IMR-90 (cell line): ENCODE results near the gene ERCC8. TPM values are rescaled to one million over a fixed set of nuclear protein-coding genes. Genes with fewer than 3 reads are reported as not detected.

Experiments
- ATAC-seq: fragments of 200-7000 bp; cut with Tn5 transposase; 2 replicates; pipeline ENCODE4 v1.9.1; 2020; ENCODE audit warnings: low read depth, mild to moderate bottlenecking, moderate library complexity
- BruUV-seq: library from RNA; stranded (reverse); fragments of 400-500 nt; replicated peaks from 2 replicates; lab custom pipeline; 2021; lab: Mats Ljungman, UMichigan
- CTCF ChIA-PET: fragments of 300-600 bp; formaldehyde crosslinking; extraction: SDS; loops from one replicate; lab custom pipeline; 2021; ENCODE audit warnings: antibody characterized with exemption; lab: Yijun Ruan, JAX
- POLR2A ChIA-PET: fragments of 300-600 bp; sonication (Branson Sonifier 250); formaldehyde crosslinking; loops from one replicate; lab custom pipeline; 2022; ENCODE audit warnings: antibody characterized with exemption; ENCODE audit not compliant: unreplicated experiment; lab: Charles Lee
- DNase-seq: peaks from one replicate; pipeline ENCODE4 v3.0.0; 2013
- H2AFZ ChIP-seq: replicated peaks from 2 replicates; pipeline ENCODE3; 2013; ENCODE audit warnings: low read length, mild to moderate bottlenecking; ENCODE audit not compliant: poor library complexity
- H2AK5ac ChIP-seq: 2 replicates; pipeline ENCODE4 v1.6.1; 2013; ENCODE audit warnings: low read depth, low read length, inconsistent platforms
- H2AK9ac ChIP-seq: replicated peaks from 2 replicates; pipeline ENCODE3; 2013; ENCODE audit warnings: mild to moderate bottlenecking, low read depth, low read length, moderate library complexity; ENCODE audit not compliant: poor library complexity
- H2BK120ac ChIP-seq: 2 replicates; pipeline ENCODE4 v1.6.1; 2013; ENCODE audit warnings: low read depth, low read length, inconsistent platforms
- H2BK15ac ChIP-seq: 3 replicates; pipeline ENCODE4 v1.6.1; 2013; ENCODE audit warnings: low read depth, low read length, inconsistent platforms
- H2BK20ac ChIP-seq: 2 replicates; pipeline ENCODE4 v1.6.1; 2013; ENCODE audit warnings: low read depth, mild to moderate bottlenecking, inconsistent platforms, low read length, moderate library complexity
- H2BK5ac ChIP-seq: 2 replicates; pipeline ENCODE4 v1.6.1; 2013; ENCODE audit warnings: mild to moderate bottlenecking, low read depth, low read length, inconsistent platforms; ENCODE audit not compliant: poor library complexity, severe bottlenecking
- H3K14ac ChIP-seq: replicated peaks from 2 replicates; pipeline ENCODE4 v1.6.1; 2013; ENCODE audit warnings: low read depth, low read length, inconsistent platforms
- H3K18ac ChIP-seq: 2 replicates; pipeline ENCODE4 v1.6.1; 2013; ENCODE audit warnings: low read depth, low read length, control low read depth
- H3K23ac ChIP-seq: 2 replicates; pipeline ENCODE4 v1.6.1; 2013; ENCODE audit warnings: low read depth, low read length, inconsistent platforms
- H3K27ac ChIP-seq: 2 replicates; pipeline ENCODE4 v1.5.1; 2013; ENCODE audit warnings: mild to moderate bottlenecking, control low read depth, low read length; ENCODE audit not compliant: insufficient read depth
- H3K27me3 ChIP-seq: 2 replicates; pipeline ENCODE4 v1.6.1; 2013; ENCODE audit warnings: low read length; ENCODE audit not compliant: control insufficient read depth, insufficient read depth
- H3K36me3 ChIP-seq: 2 replicates; pipeline ENCODE4 v1.6.1; 2013; ENCODE audit warnings: low read length, mixed read lengths; ENCODE audit not compliant: control insufficient read depth, insufficient read depth
- H3K4ac ChIP-seq: 2 replicates; pipeline ENCODE4 v1.6.1; 2013; ENCODE audit warnings: low read depth, low read length, inconsistent platforms
- H3K4me1 ChIP-seq: 2 replicates; pipeline ENCODE4 v1.6.1; 2013; ENCODE audit warnings: low read length, mixed read lengths; ENCODE audit not compliant: control insufficient read depth, insufficient read depth
- H3K4me2 ChIP-seq: 2 replicates; pipeline ENCODE4 v1.6.1; 2013; ENCODE audit warnings: low read depth, mild to moderate bottlenecking, control low read depth, low read length, moderate library complexity
- H3K4me3 ChIP-seq: 2 replicates; pipeline ENCODE4 v1.5.1; 2013; ENCODE audit warnings: low read depth, mild to moderate bottlenecking, control low read depth, low read length, moderate library complexity; ENCODE audit not compliant: insufficient read depth
- H3K56ac ChIP-seq: 2 replicates; pipeline ENCODE4 v1.6.1; 2013; ENCODE audit warnings: low read length, inconsistent platforms; ENCODE audit not compliant: insufficient read depth; ENCODE audit errors: extremely low read depth
- H3K79me1 ChIP-seq, 2 experiments: 2 replicates each; pipeline ENCODE4 v1.6.1; 2013; ENCODE audit warnings: low read length in 2 of 2, inconsistent platforms in 1 of 2, low read depth in 1 of 2
- H3K9ac ChIP-seq: 2 replicates; pipeline ENCODE4 v1.6.1; 2013; ENCODE audit warnings: low read depth, low read length, control low read depth
- H3K9me1 ChIP-seq: 2 replicates; pipeline ENCODE4 v1.6.1; 2013; ENCODE audit warnings: low read length, inconsistent platforms; ENCODE audit not compliant: insufficient read depth
- H3K9me3 ChIP-seq: 2 replicates; pipeline ENCODE4 v1.6.1; 2013; ENCODE audit warnings: low read length; ENCODE audit not compliant: control insufficient read depth, insufficient read depth
- H4K20me1 ChIP-seq: 2 replicates; pipeline ENCODE4 v1.6.1; 2013; ENCODE audit warnings: low read length, inconsistent platforms; ENCODE audit not compliant: insufficient read depth
- H4K5ac ChIP-seq: 2 replicates; pipeline ENCODE4 v1.6.1; 2013; ENCODE audit warnings: mild to moderate bottlenecking, low read depth, low read length, control low read depth
- H4K8ac ChIP-seq, 2 experiments: 2 replicates each; pipeline ENCODE4 v1.6.1; 2013; ENCODE audit warnings: low read depth in 2 of 2, low read length in 2 of 2, control low read depth in 1 of 2, inconsistent platforms in 1 of 2
- H4K91ac ChIP-seq: 2 replicates; pipeline ENCODE4 v1.6.1; 2013; ENCODE audit warnings: low read depth, low read length, inconsistent platforms; ENCODE audit not compliant: insufficient read depth
- MAZ ChIP-seq: IDR thresholded peaks from 2 replicates; pipeline ENCODE4 v1.6.1; 2012; ENCODE audit warnings: low read depth, mild to moderate bottlenecking, low read length, improper control_type of control experiment, moderate library complexity, borderline replicate concordance
- MXI1 ChIP-seq: IDR thresholded peaks from 2 replicates; pipeline ENCODE4 v1.6.1; 2012; ENCODE audit warnings: low read depth, mild to moderate bottlenecking, low read length, moderate library complexity, borderline replicate concordance
- RCOR1 ChIP-seq: IDR thresholded peaks from 2 replicates; pipeline ENCODE4 v1.6.1; 2012; ENCODE audit warnings: mild to moderate bottlenecking, low read length, improper control_type of control experiment; ENCODE audit not compliant: insufficient replicate concordance
- WGBS, 2 experiments: methylation state at CpG; one replicate each; pipeline versions ENCODE4 v1.1.5 to v1.1.7; 2013; ENCODE audit warnings: missing lambda C conversion rate in 2 of 2; ENCODE audit not compliant: insufficient read length in 1 of 2; ENCODE audit errors: extremely low coverage in 2 of 2; 5-methylcytosine and 5-hydroxymethylcytosine counted together
- dilution Hi-C: fragments of 300-500 bp; cut with HindIII; formaldehyde crosslinking; loops from one replicate; pipeline ENCODE4 v1.14.3; 2018; ENCODE audit warnings: low sequenced_read_pairs; ENCODE audit not compliant: unreplicated experiment
- in situ Hi-C: fragments of 300-500 bp; cut with MboI; formaldehyde crosslinking; loops from 3 replicates; pipeline ENCODE4 v1.14.3; 2019; ENCODE audit warnings: low sequenced_read_pairs, inconsistent platforms, mixed read lengths
- intact Hi-C: fragments of 100-400 bp; cut with micrococcal nuclease; formaldehyde crosslinking; loops from 2 replicates; pipeline ENCODE4 v1.10.0; 2022
- polyA plus RNA-seq, 3 experiments: library from polyadenylated mRNA; depleted of rRNA; stranded (reverse); fragments of >200 nt; gene quantifications; 2 replicates each; pipeline ENCODE4 v1.2.3, GENCODE V29; 2012; ENCODE audit warnings: low replicate concordance in 1 of 3
- total RNA-seq: library from RNA; depleted of rRNA; stranded (reverse); fragments of >200 nt; gene quantifications from 2 replicates; pipeline ENCODE4 v1.2.3, GENCODE V29; 2012

ERCC8 gene
- total and polyA plus RNA-seq, 2 of the 4 experiments (the other 2 are of a cell fraction) = 12.6 to 29.2 TPM

DNA sequence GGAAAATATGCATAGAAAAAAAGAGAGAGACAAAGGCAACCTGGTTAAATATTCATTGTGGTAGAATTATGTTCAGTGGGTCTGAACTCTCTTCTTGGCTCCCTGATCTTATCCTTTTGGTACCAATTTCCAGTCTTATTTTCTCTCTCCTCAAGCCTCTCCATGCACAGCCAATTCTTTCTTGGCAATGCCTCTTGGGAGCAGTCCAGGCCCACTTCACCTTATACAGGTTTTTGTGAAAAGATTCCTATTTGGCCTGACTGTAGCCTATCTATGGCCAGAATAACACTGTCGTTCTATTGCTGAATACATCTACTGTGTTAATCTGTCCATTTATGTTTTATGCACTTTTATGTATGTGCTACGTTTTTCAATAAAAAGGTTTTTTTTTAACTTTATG lies 103.5 kb downstream of the ERCC8 start:
- no peaks in the 10 kb centered on the region for H4K20me1 ChIP-seq

More for the DNA sequence above, 103.5 kb downstream of the ERCC8 start:
- no peak overlapping the region for H3K27ac ChIP-seq
- no peaks in the 10 kb centered on the region for H3K9me1 ChIP-seq
- H4K8ac ChIP-seq = no peak overlapping the region
- ATAC-seq (no peak), DNase-seq (no peak)
- no peak overlapping the region for H3K56ac ChIP-seq
- H2AFZ ChIP-seq = no peak overlapping the region
- ChIA-PET POLR2A (no interaction called here), CTCF (no interaction called here)
- no peak overlapping the region for H3K4ac ChIP-seq
- dilution Hi-C loops = no loop called here
- H3K4me1 ChIP-seq = no peaks in the 10 kb centered on the region; the same call in 1 of the 2 replicates
- intact Hi-C loops = loop anchor here (5.0 to 10.0 kb wide), 2 partner anchors 137 to 1869 kb away; partner anchors contain the start of gene DEPDC1B
- no peak overlapping the region for H3K4me3 ChIP-seq
- H3K79me1 ChIP-seq = no peaks in the 10 kb centered on the region
- H3K9ac ChIP-seq = no peak overlapping the region
- no peak overlapping the region for H2AK9ac ChIP-seq
- in situ Hi-C loops = no loop called here
- H3K36me3 ChIP-seq = no peaks in the 10 kb centered on the region
- H4K91ac ChIP-seq = no peak overlapping the region
- no peak overlapping the region for H3K14ac ChIP-seq
- no peak overlapping the region for H2BK5ac ChIP-seq
- no peak overlapping the region for H3K23ac ChIP-seq
- no peaks in the 10 kb centered on the region for H3K9me3 ChIP-seq
- H3K18ac ChIP-seq = no peak overlapping the region
- peaks cover 54% of the 10 kb centered on the region for H3K27me3 ChIP-seq
- H3K4me2 ChIP-seq = no peak overlapping the region
- no peak overlapping the region for H2BK20ac ChIP-seq
- H4K5ac ChIP-seq = no peak overlapping the region
- no CpG with 5 or more reads among the region's 2 CpGs for WGBS, 2 experiments
- H2BK120ac ChIP-seq = no peak overlapping the region
- TF ChIP-seq MXI1 (no peak), MAZ (no peak), RCOR1 (no peak)
- H2AK5ac ChIP-seq = no peak overlapping the region
- H2BK15ac ChIP-seq = no peak overlapping the region
- BruUV-seq = no TSS peak
